ENCODE results near the gene NF1.

Gene NF1

GRCh38 chr17:31412511-31412910, 317.7 kb downstream of the NF1 start:
- Histone ChIP-seq H3K27ac (no peak overlapping the region), H3K9ac (no peak overlapping the region), H3K4me2 (no peak overlapping the region), H4K20me1 (ENCODE audit: insufficient read depth) (no peaks in the 10 kb centered on the region), H3K4me3 (IDR thresholded peaks at IDR 0.05; ENCODE audit: insufficient read depth, low read depth, low read length) (no peak overlapping the region), H3K27me3 (ENCODE audit: insufficient read depth, low read depth) (no peaks in the 10 kb centered on the region), H2AFZ (ENCODE audit: low read depth) (no peak overlapping the region), H3K4me1 (ENCODE audit: low read depth, poor library complexity, severe bottlenecking) (no peaks in the 10 kb centered on the region), H3K36me3 (ENCODE audit: insufficient read depth) (no peaks in the 10 kb centered on the region), H3K79me2 (ENCODE audit: insufficient read depth, low read depth) (no peaks in the 10 kb centered on the region)
- no peak for TF ChIP-seq CTCF (conservative IDR thresholded peaks at IDR 0.05; ENCODE audit: low read depth, low read length)

GRCh38 chr17:31413081-31413799, 318.5 kb downstream of the NF1 start:
- Histone ChIP-seq H3K36me3 (ENCODE audit: insufficient read depth) (no peaks in the 10 kb centered on the region), H3K4me1 (ENCODE audit: low read depth, poor library complexity, severe bottlenecking) (no peaks in the 10 kb centered on the region), H2AFZ (ENCODE audit: low read depth) (no peak overlapping the region), H3K9ac (no peak overlapping the region), H3K27ac (no peak overlapping the region), H3K27me3 (ENCODE audit: insufficient read depth, low read depth) (no peaks in the 10 kb centered on the region), H4K20me1 (ENCODE audit: insufficient read depth) (no peaks in the 10 kb centered on the region), H3K4me2 (no peak overlapping the region), H3K79me2 (ENCODE audit: insufficient read depth, low read depth) (no peaks in the 10 kb centered on the region), H3K4me3 (IDR thresholded peaks at IDR 0.05; ENCODE audit: insufficient read depth, low read depth, low read length) (no peak overlapping the region)
- TF ChIP-seq CTCF (conservative IDR thresholded peaks at IDR 0.05; ENCODE audit: low read depth, low read length) = no peak

- Histone ChIP-seq H4K20me1 (ENCODE audit: insufficient read depth) (no peaks in the 10 kb centered on the region), H3K9ac (no peak overlapping the region), H3K4me3 (IDR thresholded peaks at IDR 0.05; ENCODE audit: insufficient read depth, low read depth, low read length) (no peak overlapping the region), H3K27ac (no peak overlapping the region), H2AFZ (ENCODE audit: low read depth) (no peak overlapping the region), H3K4me1 (ENCODE audit: low read depth, poor library complexity, severe bottlenecking) (no peaks in the 10 kb centered on the region), H3K27me3 (ENCODE audit: insufficient read depth, low read depth) (no peaks in the 10 kb centered on the region), H3K79me2 (ENCODE audit: insufficient read depth, low read depth) (no peaks in the 10 kb centered on the region), H3K4me2 (no peak overlapping the region), H3K36me3 (ENCODE audit: insufficient read depth) (no peaks in the 10 kb centered on the region)
- no peak for TF ChIP-seq CTCF (conservative IDR thresholded peaks at IDR 0.05; ENCODE audit: low read depth, low read length)
Measured at GRCh38 chr17:31413874-31414549, 319.2 kb downstream of the NF1 start.

DNA sequence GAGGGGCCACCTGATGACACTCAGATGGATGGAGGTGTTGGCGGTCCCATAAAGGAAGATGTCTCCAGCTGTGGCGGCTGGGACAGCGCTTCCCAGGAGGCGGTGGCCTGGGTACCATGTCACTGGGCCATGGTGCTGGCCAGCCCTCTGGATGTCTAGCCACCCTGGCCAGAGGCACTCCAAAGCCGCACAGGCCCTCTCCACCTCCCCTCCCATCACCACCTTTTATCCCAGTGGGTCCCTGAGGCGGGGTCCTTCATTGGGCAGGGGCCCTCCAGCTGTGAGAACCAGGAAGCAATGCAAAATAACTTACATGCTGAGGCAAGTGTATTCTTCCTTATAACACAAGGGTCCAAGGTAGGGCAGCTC, 319.8 kb downstream of the NF1 start:
- no peak overlapping the region for H3K9ac ChIP-seq
- no peaks in the 10 kb centered on the region for H3K4me1 ChIP-seq (ENCODE audit: low read depth, poor library complexity, severe bottlenecking)
- H2AFZ ChIP-seq (ENCODE audit: low read depth) = no peak overlapping the region
- no peak overlapping the region for H3K4me3 ChIP-seq (IDR thresholded peaks at IDR 0.05; ENCODE audit: insufficient read depth, low read depth, low read length)
- H3K27ac ChIP-seq = no peak overlapping the region
- H3K36me3 ChIP-seq (ENCODE audit: insufficient read depth) = no peaks in the 10 kb centered on the region
- H3K4me2 ChIP-seq = no peak overlapping the region
- H4K20me1 ChIP-seq (ENCODE audit: insufficient read depth) = no peaks in the 10 kb centered on the region
- no peak for TF ChIP-seq CTCF (conservative IDR thresholded peaks at IDR 0.05; ENCODE audit: low read depth, low read length)
- no peaks in the 10 kb centered on the region for H3K27me3 ChIP-seq (ENCODE audit: insufficient read depth, low read depth)
- no peaks in the 10 kb centered on the region for H3K79me2 ChIP-seq (ENCODE audit: insufficient read depth, low read depth)
